Measurements from ENCODE around the gene PSRC1.
A peak's percentile ranks its signal among the peaks of the same experiment; 100 is the strongest.

DNA sequence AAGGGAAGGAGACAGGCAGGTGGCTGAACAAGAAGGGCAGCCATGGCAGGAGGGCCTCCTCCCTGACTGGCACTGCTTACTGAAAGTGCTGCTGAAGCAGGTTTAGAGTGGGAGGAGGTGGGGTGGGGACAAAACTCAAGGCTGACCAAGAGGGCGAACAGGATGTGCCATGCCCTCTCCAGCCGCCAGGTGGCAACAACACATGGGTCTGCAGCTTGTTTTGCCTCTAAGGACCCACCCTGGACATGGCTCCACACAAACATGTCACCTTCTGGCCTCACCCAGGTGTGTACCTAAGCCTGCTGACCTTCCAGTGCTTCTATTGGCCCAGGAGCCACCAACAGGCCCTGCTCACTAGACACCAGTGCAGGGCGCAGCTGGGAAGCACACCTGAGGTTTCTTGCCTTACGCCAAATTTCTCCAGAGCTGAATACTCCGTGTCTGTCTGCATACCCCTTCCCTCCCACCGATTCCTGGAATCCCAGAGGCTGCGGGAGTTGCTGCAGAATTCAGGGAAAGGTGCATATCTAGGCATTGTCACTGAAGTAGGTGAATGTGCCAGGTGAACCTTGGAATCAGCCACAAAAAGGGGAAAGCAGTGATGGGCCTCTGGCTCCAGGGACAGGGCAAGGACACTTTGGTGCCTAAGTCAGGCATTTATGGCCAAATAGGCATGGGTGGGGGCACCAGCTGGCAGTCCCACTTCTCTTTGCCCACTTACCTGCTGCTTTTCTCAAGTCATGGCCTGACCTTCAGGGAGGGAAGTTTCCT, 5.3 kb downstream of the PSRC1 start:
- TF ChIP-seq, protein P1, sequence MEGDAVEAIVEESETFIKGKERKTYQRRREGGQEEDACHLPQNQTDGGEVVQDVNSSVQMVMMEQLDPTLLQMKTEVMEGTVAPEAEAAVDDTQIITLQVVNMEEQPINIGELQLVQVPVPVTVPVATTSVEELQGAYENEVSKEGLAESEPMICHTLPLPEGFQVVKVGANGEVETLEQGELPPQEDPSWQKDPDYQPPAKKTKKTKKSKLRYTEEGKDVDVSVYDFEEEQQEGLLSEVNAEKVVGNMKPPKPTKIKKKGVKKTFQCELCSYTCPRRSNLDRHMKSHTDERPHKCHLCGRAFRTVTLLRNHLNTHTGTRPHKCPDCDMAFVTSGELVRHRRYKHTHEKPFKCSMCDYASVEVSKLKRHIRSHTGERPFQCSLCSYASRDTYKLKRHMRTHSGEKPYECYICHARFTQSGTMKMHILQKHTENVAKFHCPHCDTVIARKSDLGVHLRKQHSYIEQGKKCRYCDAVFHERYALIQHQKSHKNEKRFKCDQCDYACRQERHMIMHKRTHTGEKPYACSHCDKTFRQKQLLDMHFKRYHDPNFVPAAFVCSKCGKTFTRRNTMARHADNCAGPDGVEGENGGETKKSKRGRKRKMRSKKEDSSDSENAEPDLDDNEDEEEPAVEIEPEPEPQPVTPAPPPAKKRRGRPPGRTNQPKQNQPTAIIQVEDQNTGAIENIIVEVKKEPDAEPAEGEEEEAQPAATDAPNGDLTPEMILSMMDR (IDR thresholded peaks at IDR 0.05; ENCODE audit: extremely low read depth in 1 of 2, insufficient read depth in 1 of 2, low read depth in 1 of 2, low read length in 2 of 2) = peak; percentile 78 to 95
- TF ChIP-seq EZH2 (IDR thresholded peaks at IDR 0.05; ENCODE audit: borderline replicate concordance, low read depth, low read length, severe bottlenecking) (no peak), POLR2A (IDR thresholded peaks at IDR 0.05; ENCODE audit: low read depth, low read length) (no peak)

All from endothelial cell of umbilical vein (primary cell).